Activated CD4-positive, alpha-beta T cell treated with anti-CD3 and anti-CD28 coated beads for 36 hours (primary cell): ENCODE results near the gene EPHB6. TPM values are rescaled to one million over a fixed set of nuclear protein-coding genes. Genes with fewer than 3 reads are reported as not detected.

Experiments
- total RNA-seq, 2 experiments: library from RNA; stranded (reverse); gene quantifications; one replicate each; pipeline ENCODE4 v1.2.3, GENCODE V29; 2021

EPHB6 gene
- total RNA-seq, 2 experiments from 2014 or later = 14.7 to 15.1 TPM

Other genes with a start within 250 kb of the EPHB6 start
- gene PRSS1, start 105.6 kb upstream of the EPHB6 start, total RNA-seq = not detected
- gene PRSS2, start 84.1 kb upstream of the EPHB6 start, total RNA-seq = not detected
- not detected for gene TRPV6, start 30.7 kb downstream of the EPHB6 start, total RNA-seq
- gene TRPV5, start 78.7 kb downstream of the EPHB6 start, total RNA-seq = not detected
- not detected for gene LLCFC1, start 84.4 kb downstream of the EPHB6 start, total RNA-seq
- under 1 TPM; 0.32 to 0.44 TPM for gene KEL, start 107.3 kb downstream of the EPHB6 start, total RNA-seq
- not detected for gene OR9A2, start 172.1 kb downstream of the EPHB6 start, total RNA-seq
- gene OR6V1, start 197.3 kb downstream of the EPHB6 start, total RNA-seq = not detected